ENCODE measurements around the gene CFB.
"Not testable (repeated sequence)": the region's sequence is repeated elsewhere in the genome, so short reads cannot be mapped to it uniquely, and the experiment has no call there.

CFB gene

DNA sequence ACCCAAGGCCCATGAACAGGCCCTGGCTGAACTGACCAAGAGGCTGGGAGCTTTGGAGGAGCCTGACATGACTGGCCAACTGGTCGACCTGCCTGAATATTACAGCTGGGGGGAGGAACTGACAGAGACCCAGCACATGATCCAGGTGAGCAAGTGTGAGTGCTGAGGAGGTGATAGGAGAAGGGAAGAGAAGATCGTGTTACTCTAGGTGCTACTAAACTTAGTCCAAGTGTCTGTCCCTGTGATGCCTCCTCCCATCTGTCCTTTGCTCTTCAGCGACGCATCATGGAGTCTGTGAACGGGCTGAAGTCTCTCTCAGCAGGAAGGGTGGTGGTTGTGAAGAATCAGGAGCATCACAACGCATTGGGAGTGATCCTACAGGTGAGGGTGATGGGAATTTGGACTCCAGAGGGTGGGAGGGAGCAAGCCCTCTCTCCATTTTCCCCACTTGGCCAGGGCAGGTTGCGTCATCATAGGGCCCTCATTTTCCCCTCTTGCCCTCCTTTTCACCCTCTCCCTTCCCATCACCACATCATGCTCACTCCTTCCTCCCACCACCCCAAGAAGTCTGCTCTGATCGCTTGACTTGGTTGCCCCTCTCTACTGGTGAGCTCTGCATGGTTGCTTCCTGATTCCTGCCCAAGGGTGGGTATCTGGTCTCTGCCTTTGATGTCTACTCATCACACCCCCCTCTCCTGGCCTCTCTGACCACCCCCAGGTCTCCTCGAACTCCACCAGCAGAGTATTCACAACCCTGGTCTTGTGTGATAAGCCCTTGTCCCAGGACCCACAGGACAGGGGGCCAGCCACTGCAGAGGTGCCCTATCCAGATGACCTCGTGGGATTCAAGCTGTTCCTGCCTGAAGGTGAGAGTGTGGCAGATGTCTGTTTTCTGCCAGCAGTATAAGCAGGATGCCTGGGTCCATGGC lies 21.4 kb downstream of the CFB start:
- DNase-seq = no peak
- intact Hi-C loops (cut with DNase I) = no loop called here

DNA sequence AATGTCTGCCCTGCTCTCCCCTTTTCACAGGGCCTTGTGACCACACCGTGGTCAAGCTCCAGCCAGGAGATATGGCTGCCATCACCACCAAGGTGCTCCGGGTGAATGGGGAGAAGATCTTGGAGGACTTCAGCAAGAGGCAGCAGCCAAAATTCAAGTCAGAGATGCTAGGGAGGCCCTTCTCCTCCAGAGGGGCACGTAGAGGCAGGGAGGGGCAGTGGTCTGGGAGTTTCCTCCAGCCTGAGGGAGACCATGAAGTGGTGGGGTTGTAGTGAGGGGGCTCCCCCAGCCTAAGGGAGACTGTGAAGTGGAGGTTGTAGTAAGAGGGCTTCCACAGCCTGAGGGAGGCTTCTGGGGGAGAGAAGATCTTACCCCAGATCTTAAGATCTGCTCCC lies 22.0 kb downstream of the CFB start:
- intact Hi-C loops (cut with DNase I) = no loop called here
- DNase-seq = no peak

DNA sequence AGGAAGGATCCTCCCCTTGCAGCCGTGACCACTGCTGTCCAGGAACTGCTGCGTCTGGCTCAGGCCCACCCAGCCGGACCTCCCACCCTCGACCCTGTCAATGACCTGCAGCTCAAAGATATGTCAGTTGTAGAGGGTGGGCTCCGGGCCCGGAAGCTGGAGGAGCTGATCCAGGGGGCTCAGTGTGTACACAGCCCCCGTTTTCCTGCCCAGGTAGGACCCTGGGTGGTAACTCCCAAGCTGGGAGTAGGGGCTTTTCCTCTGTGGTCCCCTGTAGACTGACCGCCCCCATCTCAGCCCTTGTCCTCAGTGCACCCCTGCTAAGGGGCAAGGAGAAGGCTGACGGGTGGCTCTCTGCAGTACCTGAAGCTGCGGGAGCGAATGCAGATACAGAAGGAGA lies 22.4 kb downstream of the CFB start:
- DNase-seq = no peak
- intact Hi-C loops (cut with DNase I) = no loop called here

DNA sequence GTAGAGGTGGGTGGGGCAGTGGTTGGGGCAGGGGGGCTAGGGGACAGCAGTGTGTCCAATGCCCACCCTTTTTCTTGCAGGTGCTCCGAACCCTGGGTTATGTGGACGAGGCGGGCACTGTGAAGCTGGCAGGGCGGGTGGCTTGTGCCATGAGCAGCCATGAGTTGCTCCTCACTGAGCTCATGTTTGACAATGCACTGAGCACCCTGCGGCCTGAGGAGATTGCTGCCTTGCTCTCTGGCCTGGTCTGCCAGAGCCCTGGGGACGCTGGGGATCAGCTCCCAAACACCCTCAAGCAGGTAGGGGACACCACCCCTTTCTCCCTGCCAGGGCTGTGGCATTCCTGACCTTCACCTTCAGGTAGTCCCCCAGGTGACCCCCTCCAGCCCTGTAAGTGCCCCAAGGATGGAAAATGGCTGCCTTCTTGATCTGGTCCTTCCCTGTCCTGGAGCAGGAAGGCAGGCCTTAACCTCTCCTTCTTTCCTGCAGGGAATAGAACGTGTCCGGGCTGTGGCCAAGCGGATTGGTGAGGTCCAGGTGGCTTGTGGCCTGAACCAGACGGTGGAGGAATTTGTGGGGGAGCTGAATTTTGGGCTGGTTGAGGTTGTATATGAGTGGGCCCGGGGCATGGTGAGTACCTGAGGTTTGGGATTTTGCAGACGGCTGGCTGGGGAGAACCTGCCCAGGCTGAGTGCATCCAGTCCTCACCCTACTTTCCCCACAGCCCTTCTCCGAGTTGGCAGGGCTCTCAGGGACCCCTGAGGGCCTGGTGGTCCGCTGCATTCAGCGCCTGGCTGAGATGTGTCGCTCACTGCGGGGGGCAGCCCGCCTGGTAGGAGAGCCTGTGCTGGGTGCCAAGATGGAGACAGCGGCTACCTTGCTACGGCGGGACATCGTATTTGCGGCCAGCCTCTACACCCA lies 23.2 kb downstream of the CFB start:
- intact Hi-C loops (cut with DNase I) = no loop called here
- DNase-seq = no peak

DNA sequence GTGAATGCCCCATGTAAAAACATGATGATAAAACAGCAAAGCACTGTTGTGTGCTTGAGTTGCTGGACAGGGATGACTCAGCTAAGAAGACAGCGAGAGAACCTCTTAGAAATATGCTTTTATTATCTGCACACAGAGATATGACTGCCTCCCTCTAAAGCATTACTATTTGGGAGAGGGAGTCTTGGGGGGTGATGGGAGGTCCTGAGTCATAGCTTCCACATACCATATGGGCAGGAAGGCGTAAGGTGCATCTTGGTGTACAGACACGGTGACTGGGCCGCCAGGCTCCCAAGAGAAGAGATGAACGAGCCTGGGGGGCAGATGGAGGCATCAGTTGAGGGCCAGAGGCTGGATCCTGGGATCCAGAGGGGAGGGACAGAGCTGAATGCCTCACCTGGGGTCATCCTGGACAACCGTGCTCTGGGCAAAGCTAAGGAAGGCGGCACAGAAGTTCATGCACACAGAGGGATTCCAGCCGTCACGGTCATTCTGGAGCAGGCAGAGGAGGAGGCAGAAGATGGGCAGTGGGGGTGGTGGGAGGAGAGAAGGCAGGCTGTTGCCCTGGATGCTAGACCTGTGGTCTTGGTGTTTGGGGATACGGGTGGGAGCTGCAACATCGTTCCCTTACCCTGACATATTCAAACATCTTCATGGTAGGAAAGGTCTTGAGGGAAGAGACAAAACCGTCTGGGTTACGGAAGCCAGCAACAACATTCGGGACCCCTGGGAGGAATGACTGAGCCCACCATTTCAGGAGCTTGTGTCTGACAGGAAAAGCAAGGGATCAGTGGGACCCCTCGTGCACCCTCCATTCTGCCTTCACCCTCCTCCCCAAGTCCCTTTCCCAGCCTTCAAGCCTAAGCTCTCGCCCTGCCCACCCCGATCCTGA lies 24.1 kb downstream of the CFB start:
- no peak for DNase-seq
- intact Hi-C loops (cut with DNase I) = no loop called here

DNA sequence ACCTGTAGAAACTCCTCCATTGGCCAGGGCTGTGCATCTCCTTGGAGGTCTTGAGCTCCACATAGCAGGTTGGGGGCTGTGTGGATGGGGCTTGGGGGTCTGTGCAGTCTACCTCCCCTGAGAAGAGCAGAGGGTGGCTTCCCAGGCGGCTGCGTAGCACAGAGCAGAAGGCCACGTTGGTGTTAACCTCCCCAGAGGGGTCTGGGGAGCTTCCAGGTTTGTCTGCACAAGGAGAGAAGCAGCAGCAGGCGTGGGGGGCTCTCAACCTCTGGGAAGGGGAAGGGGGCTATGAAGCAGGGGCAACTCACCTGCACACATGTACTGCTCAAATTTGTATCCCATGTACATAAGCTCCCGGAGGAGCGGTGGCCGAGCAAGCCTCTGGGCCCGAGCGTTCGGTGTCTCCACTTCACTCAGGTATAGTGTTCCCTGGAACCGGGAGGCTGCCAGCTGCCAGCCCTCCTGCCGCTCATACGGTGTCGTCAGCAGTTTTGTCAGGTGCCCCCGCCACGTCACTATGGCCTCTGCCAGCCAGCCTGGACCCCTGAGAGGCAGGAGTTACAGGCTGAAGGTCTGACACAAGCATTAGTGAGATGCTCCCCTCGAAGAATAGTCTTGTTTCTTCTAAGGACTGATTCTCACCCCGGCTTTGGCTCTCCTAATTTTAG lies 24.8 kb downstream of the CFB start:
- peak in 7 of 42 donors; percentile 8 to 39 (median 26) for DNase-seq
- intact Hi-C loops (cut with DNase I) = no loop called here

DNA sequence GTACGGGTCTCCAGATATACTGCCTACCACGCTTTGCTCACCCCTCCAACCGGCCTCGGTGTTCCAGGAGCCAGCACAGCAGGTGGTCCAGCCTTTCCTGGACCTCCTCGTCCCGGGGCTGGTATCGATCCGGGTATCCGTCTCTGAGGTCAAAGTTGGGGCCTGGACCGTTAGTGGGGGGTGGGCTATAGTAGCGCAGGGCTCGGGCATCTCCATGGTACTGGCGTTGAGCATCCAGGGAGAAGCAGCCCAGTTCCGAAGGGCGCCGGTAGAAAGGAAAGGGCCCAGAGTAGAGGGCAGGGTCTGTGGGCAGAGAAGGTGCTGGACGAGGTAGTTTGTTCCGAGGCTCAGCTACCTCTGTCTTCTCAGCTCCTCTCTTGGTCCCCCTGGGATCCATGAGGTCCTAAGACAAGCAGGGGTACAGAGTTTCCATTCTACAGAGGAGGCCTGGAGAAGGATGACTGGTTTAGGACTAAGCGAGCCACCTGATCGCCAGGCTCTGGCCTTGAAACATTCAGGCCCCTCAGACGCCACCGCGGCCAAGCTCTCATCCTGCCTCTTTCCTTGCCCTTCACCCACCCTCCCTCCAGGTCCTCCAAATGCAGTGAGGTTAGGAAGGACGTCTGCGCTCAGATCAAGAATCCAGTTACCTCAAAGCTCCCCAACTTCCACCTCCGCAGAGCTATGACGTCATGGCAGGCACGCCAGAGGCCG lies 25.5 kb downstream of the CFB start:
- DNase-seq = peak in 1 of 42 donors; percentile 38
- intact Hi-C loops (cut with DNase I) = no loop called here

DNA sequence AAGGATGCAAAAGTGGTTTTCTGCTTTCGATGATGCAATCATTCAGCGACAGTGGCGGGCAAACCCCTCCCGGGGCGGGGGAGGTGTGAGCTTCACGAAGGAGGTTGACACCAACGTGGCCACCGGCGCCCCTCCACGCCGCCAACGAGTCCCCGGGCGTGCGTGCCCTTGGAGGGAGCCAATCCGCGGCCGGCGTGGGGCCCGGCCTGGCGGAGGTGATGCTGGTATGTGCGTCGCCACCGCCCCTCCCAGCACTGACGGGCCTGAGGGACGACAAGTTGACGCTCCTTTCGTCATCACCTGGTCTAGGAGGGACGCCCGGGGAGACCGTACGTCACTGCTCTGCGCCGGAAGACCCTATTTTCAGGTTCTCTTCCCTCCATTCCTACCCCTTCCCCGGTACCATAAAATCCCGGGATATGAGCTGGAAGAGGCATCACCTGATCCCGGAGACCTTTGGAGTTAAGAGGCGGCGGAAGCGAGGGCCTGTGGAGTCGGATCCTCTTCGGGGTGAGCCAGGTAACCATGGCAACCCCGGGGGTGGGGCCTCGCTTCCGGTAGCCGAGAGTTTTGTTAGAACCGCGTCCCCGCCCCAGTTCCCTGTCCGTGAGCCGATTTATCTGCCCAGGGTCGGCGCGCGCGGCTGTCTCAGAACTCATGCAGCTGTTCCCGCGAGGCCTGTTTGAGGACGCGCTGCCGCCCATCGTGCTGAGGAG lies 26.3 kb downstream of the CFB start, which contains the start of gene DXO:
Gene DXO, minus strand, starts transcription at position 146 of the 716 bp plus-strand sequence. CDS start 463 bp downstream, outside the sequence.
- intact Hi-C loops (cut with DNase I) = no loop called here
- DNase-seq = peak; percentile 90 to 98 (median 96)

DNA sequence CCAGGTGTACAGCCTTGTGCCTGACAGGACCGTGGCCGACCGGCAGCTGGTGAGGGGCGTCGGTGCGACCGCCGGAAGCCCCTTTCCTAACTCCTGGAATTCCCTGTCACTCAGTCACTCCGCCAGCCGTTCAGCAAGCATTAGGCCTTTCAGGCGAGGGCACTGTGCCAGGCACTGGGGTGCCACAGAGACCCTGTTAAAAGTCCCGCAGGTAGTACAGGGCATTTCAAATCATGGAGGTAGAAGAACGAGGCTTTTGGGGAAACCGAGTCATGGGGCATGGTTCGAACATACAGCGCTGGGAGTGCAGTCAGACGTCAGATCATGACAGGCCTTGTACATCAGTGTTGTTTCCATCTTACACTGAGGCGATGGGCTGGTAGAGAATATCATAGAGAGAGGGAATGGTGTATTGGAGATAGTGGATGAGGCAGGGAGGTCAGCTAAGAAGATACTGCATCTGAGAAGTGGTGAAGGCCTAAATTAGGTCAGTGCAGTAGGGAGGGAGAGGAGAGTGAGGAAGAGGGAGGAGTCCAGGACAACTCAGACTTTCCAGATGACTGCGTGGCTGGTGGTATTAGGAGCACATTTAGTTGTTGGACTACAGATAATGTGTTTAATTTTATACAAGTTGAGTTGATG lies 26.9 kb downstream of the CFB start:
- intact Hi-C loops (cut with DNase I) = no loop called here
- peak in 1 of 42 donors; percentile 24 for DNase-seq

DNA sequence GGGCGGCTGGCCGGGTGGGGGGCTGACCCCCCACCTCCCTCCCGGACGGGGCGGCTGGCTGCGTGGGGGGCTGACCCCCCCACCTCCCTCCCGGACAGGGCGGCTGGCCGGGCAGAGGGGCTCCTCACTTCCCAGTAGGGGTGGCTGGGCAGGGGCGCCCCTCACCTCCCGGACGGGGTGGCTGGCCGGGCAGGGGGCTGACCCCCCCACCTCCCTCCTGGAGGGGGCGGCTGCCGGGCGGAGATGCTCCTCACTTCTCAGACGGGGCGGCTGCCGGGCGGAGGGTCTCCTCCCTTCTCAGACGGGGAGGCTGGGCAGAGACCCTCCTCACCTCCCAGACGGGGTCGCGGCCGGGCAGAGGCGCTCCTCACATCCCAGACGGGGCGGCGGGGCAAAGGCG lies 30.2 kb downstream of the CFB start:
- DNase-seq; intact Hi-C loops (cut with DNase I): not testable (repeated sequence)

DNA sequence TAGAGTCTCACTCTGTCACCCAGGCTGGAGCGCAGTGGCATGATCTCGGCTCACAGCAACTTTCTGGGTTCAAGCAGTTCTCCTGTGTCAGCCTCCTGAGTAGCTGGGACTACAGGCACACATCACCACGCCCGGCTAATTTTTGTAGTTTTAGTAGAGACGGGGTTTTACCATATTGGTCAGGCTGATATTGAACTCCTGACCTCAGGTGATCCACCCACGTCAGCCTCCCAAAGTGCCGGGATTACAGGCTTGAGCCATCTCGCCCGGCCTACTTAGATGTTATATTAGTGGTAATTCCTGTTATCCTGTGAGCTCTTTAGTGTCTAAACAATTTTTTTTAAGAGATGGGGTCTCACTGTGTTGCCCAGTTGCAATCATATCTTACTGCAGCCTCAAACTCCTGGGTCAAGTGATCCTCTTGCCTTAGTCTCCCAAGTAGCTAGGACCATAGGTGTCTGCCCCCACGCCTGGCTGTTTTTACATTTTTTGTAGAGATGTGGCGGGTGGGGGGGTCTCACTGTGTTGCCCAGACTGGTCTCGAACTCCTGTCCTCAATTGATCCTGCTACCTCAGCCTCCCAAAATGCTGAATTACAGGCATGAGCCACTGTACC lies 32.0 kb downstream of the CFB start:
- DNase-seq = no peak
- intact Hi-C loops (cut with DNase I) = no loop called here

DNA sequence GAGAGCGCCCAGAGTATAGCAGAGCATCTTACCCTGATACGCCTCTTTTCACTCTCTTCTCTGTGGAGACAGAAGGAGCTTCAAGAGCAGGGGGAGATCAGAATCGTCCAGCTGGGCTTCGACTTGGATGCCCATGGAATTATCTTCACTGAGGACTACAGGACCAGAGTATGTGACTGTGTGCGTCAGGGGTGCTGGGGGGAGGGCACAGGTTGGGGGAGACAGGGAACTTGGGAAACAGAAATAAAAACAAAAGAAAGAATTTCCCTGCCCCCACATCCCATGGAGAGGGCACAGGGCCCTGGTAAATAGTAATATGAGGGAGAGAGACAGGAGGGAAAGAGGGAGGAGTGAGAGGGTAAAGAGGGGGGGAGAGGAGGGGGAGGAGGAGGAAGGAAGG lies 32.9 kb downstream of the CFB start:
- DNase-seq = no peak

DNA sequence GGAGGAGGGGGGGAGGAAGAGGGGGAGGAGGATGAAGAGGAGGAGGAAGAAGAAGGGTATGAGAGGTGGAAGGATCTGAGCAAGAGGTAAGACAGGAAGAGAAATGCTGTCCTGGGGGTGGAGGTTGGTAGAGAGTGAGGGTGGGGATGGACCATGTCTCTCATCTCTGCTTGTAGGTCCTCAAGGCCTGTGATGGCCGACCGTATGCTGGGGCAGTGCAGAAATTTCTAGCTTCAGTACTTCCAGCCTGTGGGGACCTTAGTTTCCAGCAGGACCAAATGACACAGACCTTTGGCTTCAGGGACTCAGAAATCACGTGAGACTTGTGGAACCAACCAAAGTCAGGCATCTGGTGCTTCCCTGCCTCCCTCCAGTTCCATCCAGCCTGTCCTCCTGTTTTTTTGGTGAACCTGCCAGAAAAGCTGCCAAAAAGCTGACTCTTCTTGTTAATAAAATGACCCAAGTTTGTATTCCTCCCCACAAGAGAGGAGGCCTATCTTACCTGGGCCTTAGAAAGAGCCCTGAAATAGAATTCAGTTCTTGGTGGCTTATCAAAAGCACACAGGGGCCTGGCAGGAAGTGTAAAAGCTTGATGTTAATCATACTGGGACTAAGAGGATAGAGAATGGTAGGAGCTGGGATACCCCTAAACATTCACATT lies 33.5 kb downstream of the CFB start:
- no peak for DNase-seq
- intact Hi-C loops (cut with DNase I) = no loop called here

More for the DNA sequence above, 32.9 kb downstream of the CFB start:
- intact Hi-C loops (cut with DNase I) = no loop called here

DNA sequence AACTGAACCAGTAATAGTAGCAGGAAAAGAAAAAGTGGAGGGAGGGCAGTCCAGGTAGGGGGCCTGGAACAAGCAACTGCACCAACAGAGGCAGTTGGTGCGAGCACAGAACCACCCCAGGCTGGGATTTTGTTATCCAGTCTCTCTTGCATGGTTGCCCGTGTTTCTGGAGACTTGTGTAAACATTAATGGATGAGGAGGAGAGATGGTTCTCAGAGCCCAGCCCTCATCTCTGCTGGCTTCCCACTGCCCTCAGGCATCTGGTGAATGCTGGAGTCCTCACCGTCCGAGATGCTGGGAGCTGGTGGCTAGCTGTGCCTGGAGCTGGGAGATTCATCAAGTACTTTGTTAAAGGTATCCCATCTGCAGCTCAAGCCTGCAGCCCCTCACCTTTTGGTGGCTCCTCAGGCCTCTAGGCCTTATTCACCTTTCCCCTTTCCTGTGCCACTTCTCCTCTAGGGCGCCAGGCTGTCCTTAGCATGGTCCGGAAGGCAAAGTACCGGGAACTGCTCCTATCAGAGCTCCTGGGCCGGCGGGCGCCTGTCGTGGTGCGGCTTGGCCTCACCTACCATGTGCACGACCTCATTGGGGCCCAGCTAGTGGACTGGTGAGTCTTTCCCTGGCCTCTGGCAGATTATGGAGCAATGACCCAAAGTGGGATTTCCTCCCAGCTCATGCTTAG lies 34.4 kb downstream of the CFB start:
- intact Hi-C loops (cut with DNase I); DNase-seq: not testable (repeated sequence)

DNA sequence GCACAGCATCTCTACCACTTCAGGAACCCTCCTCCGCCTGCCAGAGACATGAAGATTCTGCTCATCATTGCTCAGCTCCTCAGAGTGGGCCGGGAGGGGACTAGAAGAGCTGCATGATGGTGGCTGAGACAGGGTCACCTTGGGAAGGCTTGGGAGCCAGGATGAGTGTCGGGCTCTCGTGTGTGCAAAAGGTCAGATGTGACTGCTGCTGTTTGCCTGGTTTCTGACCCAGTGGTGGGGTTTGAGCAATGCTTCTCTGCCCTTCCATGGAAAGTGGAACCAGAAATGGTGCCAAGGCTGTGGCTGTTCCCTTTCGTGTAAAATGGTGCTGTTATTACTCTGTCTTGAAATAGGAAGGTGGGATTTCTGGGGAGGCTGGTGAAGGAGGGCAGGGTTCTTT lies 35.1 kb downstream of the CFB start:
- DNase-seq = not testable (repeated sequence)

More for the DNA sequence above, 35.1 kb downstream of the CFB start:
- intact Hi-C loops (cut with DNase I) = not testable (repeated sequence)

All from head of caudate nucleus (tissue), 42 donors.